ENCODE measurements around the gene PTGR1.

DNA sequence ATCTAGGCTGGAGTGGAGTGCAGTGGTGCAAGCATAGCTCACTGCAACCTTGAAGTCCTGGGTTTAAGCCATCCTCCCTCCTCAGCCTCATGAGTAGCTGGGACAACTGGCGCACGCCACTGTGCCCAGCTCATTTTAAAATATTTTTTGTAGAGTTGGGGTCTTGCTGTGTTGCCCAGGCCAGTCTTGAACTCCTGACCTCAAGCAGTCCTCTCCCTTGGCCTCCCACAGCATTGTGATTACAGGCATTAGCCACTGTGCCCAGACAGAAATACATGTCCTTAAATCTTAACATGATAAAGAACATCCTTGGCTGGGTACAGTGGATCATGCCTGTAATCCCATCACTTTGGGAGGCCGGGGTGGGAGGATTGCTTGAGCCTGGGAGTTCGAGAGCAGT lies 67.7 kb downstream of the PTGR1 start:
- TF ChIP-seq, protein P1, sequence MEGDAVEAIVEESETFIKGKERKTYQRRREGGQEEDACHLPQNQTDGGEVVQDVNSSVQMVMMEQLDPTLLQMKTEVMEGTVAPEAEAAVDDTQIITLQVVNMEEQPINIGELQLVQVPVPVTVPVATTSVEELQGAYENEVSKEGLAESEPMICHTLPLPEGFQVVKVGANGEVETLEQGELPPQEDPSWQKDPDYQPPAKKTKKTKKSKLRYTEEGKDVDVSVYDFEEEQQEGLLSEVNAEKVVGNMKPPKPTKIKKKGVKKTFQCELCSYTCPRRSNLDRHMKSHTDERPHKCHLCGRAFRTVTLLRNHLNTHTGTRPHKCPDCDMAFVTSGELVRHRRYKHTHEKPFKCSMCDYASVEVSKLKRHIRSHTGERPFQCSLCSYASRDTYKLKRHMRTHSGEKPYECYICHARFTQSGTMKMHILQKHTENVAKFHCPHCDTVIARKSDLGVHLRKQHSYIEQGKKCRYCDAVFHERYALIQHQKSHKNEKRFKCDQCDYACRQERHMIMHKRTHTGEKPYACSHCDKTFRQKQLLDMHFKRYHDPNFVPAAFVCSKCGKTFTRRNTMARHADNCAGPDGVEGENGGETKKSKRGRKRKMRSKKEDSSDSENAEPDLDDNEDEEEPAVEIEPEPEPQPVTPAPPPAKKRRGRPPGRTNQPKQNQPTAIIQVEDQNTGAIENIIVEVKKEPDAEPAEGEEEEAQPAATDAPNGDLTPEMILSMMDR (IDR thresholded peaks at IDR 0.05), result no peak
- no peak for TF ChIP-seq POLR2A (IDR thresholded peaks at IDR 0.05)

All from lower leg skin (tissue), 3 donors.